OCI-LY3 (cell line): Measurements from ENCODE around the gene RAD21L1.

Experiments
- H2AFZ ChIP-seq: fragments of 200-600, 300-600 bp; shearing (Covaris generic); 2 replicates; pipeline ENCODE4 v1.6.0; 2014; ENCODE audit warnings: antibody characterized with exemption, low read depth, low read length
- H3K27ac ChIP-seq: fragments of 200-600, 300-600 bp; sonication (generic); 2 replicates; pipeline ENCODE4 v1.5.1; 2014; ENCODE audit warnings: mild to moderate bottlenecking, low read length, moderate library complexity, mixed read lengths
- H3K27me3 ChIP-seq: fragments of 200-600, 300-600 bp; sonication (generic); 2 replicates; pipeline ENCODE4 v1.6.1; 2014; ENCODE audit warnings: low read depth, low read length, mixed read lengths
- H3K36me3 ChIP-seq: fragments of 200-600, 300-600 bp; sonication (generic); replicated peaks from 2 replicates; pipeline ENCODE3; 2014; ENCODE audit warnings: low read depth, low read length, mixed read lengths
- H3K4me1 ChIP-seq: fragments of 300-600, 200-600 bp; sonication (generic); 2 replicates; pipeline ENCODE4 v1.6.1; 2014; ENCODE audit warnings: low read length, mixed read lengths
- H3K4me2 ChIP-seq: fragments of 200-600, 300-600 bp; sonication (generic); 2 replicates; pipeline ENCODE4 v1.6.1; 2014; ENCODE audit warnings: low read length, mixed read lengths
- H3K4me3 ChIP-seq: fragments of 300-600, 200-600 bp; sonication (generic); 2 replicates; pipeline ENCODE4 v1.5.1; 2014; ENCODE audit warnings: antibody characterized with exemption, mild to moderate bottlenecking, low read length, moderate library complexity
- H3K79me2 ChIP-seq: fragments of 300-600, 200-600 bp; shearing (Covaris generic); 2 replicates; pipeline ENCODE4 v1.6.1; 2014; ENCODE audit warnings: mild to moderate bottlenecking, low read length, mixed read lengths
- H3K9ac ChIP-seq: fragments of 300-600, 200-600 bp; shearing (Covaris generic); 2 replicates; pipeline ENCODE4 v1.6.0; 2014; ENCODE audit warnings: mild to moderate bottlenecking, low read length, moderate library complexity
- H3K9me3 ChIP-seq: fragments of 200-600, 300-600 bp; shearing (Covaris generic); 2 replicates; pipeline ENCODE4 v1.6.1; 2014; ENCODE audit warnings: low read length, mixed read lengths; ENCODE audit not compliant: insufficient read depth
- H4K20me1 ChIP-seq: fragments of 200-600, 300-600 bp; sonication (generic); 2 replicates; pipeline ENCODE4 v1.6.1; 2016; ENCODE audit warnings: low read length, mixed read lengths; ENCODE audit not compliant: insufficient read depth
- EZH2phosphoT487 ChIP-seq: fragments of 200-600 bp; shearing (Covaris generic); IDR thresholded peaks from 2 replicates; pipeline ENCODE4 v1.6.1; 2018; ENCODE audit warnings: antibody characterized with exemption, mixed run types, low read depth
- TF ChIP-seq, protein P1 (sequence below): fragments of 200-600, 300-600 bp; sonication (generic); IDR thresholded peaks from 2 replicates; pipeline ENCODE4 v1.5.1; 2014; ENCODE audit warnings: antibody characterized with exemption, low read length, low read depth

Gene RAD21L1

DNA sequence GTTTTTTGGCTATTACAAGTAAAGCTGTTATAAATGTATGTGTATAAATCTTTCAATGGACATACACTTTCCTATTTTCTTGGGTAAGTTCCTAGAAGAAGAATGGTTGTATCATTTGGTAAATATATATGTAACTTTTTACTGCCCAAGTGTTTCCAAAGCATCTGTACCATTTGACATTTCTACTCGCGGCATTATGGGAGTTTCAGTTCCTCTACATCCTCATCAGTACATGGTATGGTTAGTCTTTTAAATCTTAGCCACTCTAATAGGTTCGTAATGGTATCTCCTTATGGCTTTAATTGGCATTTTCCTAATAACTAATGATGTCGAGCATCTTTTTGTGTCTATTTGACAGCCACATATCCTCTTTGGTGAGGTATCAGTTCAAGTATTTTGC lies 53.1 kb downstream of the RAD21L1 start:
- Histone ChIP-seq H2AFZ (no peak overlapping the region), H3K36me3 (no peaks in the 10 kb centered on the region), H3K4me3 (no peak overlapping the region), H3K9ac (no peak overlapping the region), H3K79me2 (no peaks in the 10 kb centered on the region), H3K4me1 (peaks cover 7% of the 10 kb centered on the region), H3K4me2 (no peak overlapping the region), H4K20me1 (no peaks in the 10 kb centered on the region; the same call in 1 of the 2 replicates), H3K9me3 (no peaks in the 10 kb centered on the region), H3K27ac (no peak overlapping the region), H3K27me3 (no peaks in the 10 kb centered on the region)
- TF ChIP-seq, protein P1, sequence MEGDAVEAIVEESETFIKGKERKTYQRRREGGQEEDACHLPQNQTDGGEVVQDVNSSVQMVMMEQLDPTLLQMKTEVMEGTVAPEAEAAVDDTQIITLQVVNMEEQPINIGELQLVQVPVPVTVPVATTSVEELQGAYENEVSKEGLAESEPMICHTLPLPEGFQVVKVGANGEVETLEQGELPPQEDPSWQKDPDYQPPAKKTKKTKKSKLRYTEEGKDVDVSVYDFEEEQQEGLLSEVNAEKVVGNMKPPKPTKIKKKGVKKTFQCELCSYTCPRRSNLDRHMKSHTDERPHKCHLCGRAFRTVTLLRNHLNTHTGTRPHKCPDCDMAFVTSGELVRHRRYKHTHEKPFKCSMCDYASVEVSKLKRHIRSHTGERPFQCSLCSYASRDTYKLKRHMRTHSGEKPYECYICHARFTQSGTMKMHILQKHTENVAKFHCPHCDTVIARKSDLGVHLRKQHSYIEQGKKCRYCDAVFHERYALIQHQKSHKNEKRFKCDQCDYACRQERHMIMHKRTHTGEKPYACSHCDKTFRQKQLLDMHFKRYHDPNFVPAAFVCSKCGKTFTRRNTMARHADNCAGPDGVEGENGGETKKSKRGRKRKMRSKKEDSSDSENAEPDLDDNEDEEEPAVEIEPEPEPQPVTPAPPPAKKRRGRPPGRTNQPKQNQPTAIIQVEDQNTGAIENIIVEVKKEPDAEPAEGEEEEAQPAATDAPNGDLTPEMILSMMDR = no peak
- TF ChIP-seq EZH2phosphoT487 = no peak

DNA sequence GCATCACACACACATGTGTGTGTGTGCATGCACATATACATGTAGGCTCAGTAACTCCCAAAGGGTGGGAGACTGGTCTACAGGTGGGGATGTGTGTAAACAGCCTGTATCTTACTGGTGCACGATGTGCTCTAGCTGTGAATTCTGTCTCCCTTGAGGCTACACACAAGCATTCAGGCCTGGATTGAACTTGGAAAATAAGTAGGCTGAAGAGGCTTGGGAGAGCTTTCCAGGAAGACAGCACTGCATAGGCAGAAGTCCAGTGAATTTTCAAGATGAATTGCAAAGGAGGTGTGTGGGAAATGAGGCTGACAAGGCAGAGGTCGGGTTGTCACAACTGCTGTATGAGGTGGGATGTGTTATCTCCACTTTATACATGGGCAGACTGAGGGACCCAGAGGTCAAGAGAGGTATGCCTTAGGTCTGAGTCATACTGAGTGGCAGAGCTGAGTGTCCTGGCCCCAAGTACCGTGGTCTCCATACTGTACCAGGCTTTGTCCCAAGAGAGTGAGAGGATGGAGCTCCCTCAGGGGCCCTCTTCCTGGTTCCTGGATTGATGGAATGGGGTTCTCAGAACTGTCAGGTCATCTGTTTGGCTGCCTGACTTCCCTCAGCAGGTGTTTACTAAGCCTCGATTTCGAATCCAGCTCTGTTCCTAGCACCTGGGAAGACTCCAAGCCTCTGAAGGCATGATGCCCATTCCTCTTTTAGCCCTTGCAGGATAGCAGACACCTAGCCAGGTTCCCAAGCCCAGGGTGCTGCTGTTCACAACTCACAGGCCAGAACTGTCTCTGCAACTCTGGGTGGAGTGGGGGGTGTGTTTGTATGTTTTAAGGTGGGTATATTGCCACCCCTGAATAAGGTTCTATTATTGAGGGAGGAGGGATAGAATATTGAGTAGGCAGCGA lies 54.6 kb downstream of the RAD21L1 start:
- TF ChIP-seq EZH2phosphoT487 = no peak
- no peak overlapping the region for H2AFZ ChIP-seq
- H3K9me3 ChIP-seq = no peaks in the 10 kb centered on the region
- no peak overlapping the region for H3K4me2 ChIP-seq
- no peaks in the 10 kb centered on the region; the same call in 1 of the 2 replicates for H4K20me1 ChIP-seq
- H3K27me3 ChIP-seq = no peaks in the 10 kb centered on the region
- no peak overlapping the region for H3K4me3 ChIP-seq
- H3K4me1 ChIP-seq = peaks cover 7% of the 10 kb centered on the region
- H3K36me3 ChIP-seq = no peaks in the 10 kb centered on the region
- H3K79me2 ChIP-seq = no peaks in the 10 kb centered on the region
- no peak overlapping the region for H3K27ac ChIP-seq
- H3K9ac ChIP-seq = no peak overlapping the region

DNA sequence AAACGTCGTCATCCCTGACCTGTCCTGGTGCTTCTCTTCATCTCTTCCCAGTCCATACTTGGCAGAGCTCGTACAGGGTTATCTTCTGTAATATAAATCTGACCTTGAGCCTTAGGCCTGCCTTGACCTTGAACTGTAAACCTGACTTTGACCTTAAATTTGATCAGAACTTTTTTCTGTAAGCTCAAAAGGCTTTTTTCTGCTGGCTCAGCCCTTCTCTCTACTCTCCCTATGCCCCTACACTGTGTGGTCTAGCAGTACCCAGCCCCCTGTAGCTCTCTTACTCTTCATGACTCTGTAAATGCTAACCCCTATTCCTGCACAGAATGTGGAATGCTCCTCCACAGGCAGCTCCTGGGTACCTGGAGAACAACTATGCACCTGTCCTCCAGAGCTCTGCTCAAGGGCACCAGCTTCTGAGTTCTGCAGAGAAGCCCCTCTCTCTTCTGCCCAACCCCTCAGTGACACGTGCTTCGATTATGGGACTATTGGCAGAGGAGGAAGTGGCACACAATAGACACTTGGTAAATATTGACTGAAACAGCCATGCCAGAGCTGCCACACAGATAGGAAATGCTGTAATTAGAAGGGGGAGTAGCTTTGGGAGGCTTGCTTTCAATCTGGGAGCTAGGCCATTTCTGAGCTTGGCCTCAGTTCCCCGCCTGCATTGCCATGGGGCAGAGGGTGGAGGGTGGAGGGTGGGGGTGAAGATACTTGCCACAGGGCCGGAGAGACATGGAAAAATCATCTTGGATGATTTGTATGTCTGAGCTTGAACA lies 55.6 kb downstream of the RAD21L1 start:
- no peaks in the 10 kb centered on the region for H3K79me2 ChIP-seq
- no peak overlapping the region for H3K4me2 ChIP-seq
- no peaks in the 10 kb centered on the region; the same call in 1 of the 2 replicates for H4K20me1 ChIP-seq
- no peak overlapping the region for H3K4me3 ChIP-seq
- H3K36me3 ChIP-seq = no peaks in the 10 kb centered on the region
- H3K9me3 ChIP-seq = no peaks in the 10 kb centered on the region
- no peak overlapping the region for H3K27ac ChIP-seq
- TF ChIP-seq, protein P1 = no peak
- TF ChIP-seq EZH2phosphoT487 = no peak
- no peak overlapping the region for H2AFZ ChIP-seq
- no peaks in the 10 kb centered on the region for H3K27me3 ChIP-seq
- peaks cover 7% of the 10 kb centered on the region for H3K4me1 ChIP-seq
- no peak overlapping the region for H3K9ac ChIP-seq

DNA sequence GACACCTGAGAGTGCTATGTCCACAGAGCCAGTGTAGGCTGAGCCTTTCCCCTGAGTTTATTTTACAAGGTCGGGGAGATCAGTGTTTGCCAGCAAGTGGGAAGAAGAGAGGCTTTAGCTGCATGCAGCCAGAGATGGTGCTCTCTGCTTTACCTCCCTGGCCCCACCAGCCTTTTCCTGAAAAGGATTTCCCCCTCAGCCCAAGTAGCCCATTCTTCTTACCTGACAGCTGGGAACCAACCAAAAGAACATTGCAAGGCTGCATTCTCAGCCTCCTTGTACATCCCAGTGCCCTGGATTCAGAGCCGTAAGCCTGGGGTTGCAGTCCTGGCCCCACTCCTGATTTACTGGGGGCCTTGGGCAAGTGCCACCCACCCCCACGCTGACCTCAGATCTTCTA lies 57.1 kb downstream of the RAD21L1 start:
- no peaks in the 10 kb centered on the region for H3K9me3 ChIP-seq
- H3K4me3 ChIP-seq = no peak overlapping the region
- H2AFZ ChIP-seq = no peak overlapping the region
- H3K9ac ChIP-seq = no peak overlapping the region
- no peak overlapping the region for H3K27ac ChIP-seq
- H3K36me3 ChIP-seq = no peaks in the 10 kb centered on the region
- H4K20me1 ChIP-seq = no peaks in the 10 kb centered on the region; the same call in 1 of the 2 replicates
- no peaks in the 10 kb centered on the region for H3K27me3 ChIP-seq
- H3K4me1 ChIP-seq = peaks cover 7% of the 10 kb centered on the region
- H3K4me2 ChIP-seq = no peak overlapping the region
- no peak for TF ChIP-seq EZH2phosphoT487
- TF ChIP-seq, protein P1 = no peak
- H3K79me2 ChIP-seq = no peaks in the 10 kb centered on the region
